C4-2B (cell line): ENCODE measurements around the gene B3GLCT.

Experiments
- H3K27ac ChIP-seq: fragments of 450-650 bp; 2 replicates; pipeline ENCODE4 v1.5.1; 2017
- CTCF ChIP-seq: fragments of 450-650 bp; conservative IDR thresholded peaks from 2 replicates; pipeline ENCODE4 v1.5.1; 2017; ENCODE audit warnings: mild to moderate bottlenecking
- ZFX ChIP-seq: fragments of 450-650 bp; IDR thresholded peaks from 2 replicates; pipeline ENCODE4 v1.6.1; 2017

The B3GLCT gene

GRCh38 chr13:31367410-31367809 is 167.6 kb downstream of the B3GLCT start:
- H3K27ac ChIP-seq = no peak overlapping the region
- TF ChIP-seq ZFX (no peak), CTCF (no peak)

GRCh38 chr13:31369213-31369612 is 169.4 kb downstream of the B3GLCT start:
- H3K27ac ChIP-seq = no peak overlapping the region
- TF ChIP-seq ZFX = no peak
- TF ChIP-seq CTCF = no peak

GRCh38 chr13:31372454-31372853 is 172.7 kb downstream of the B3GLCT start:
- no peak for TF ChIP-seq ZFX
- TF ChIP-seq CTCF = no peak
- no peak overlapping the region for H3K27ac ChIP-seq

DNA sequence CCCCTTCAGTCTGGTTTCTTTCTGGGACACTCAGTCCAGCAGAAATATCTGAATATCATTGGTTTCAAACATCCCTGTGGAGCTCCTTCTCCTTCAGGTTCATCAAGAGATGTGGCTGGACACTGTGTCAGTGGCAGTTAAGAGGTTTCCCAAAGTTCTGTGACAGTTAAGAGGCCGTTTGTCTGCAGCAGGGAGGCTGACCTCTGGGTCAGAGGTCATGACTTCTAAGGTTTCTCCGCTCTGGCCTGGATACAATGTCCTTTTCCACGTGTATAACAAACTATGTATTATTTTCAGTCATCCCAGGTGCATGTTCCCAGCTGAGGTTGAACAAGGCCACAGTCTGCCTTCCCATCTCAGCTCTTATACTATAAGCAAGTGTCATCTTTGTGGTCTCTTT is 174.9 kb downstream of the B3GLCT start:
- TF ChIP-seq CTCF (no peak), ZFX (no peak)
- no peak overlapping the region for H3K27ac ChIP-seq

DNA sequence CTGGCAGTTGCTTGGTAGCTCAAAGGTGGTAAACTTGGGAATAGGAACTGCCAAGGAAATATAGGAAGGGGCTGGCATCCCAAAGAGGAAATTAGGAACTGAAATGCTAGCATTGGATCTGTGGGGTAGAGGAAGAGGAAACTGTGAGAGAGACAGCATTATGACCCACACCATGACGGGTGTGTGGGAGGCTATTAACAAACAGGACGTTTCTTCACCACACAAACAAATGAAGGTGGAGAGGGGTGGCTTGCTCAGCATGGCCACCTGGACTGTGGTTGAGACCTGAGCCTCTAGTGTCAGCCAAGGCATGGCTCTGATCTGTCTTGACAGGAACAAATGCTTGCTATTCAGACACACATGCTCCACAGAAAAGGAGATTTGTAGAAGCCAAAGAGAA is 178.2 kb downstream of the B3GLCT start:
- TF ChIP-seq ZFX (no peak), CTCF (no peak)

DNA sequence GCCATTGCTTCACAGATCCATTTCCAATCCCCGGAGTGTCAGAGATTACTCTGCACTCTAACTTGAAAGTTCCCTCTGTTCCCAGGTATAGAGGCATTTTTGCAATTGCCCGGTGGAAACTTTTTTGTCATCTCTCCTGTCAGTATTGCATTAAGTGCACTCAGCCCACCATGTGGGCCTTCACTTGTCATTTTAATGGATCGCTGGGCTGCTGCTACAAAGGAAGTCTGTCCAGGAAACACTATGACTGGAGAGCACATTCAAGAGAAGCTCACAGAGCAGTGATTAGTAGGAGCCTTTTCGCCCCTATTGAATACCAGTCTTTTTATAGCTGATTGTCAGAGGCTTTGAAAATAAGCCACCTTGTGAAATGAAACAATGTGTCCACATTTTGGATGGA is 180.9 kb downstream of the B3GLCT start:
- TF ChIP-seq ZFX = no peak
- TF ChIP-seq CTCF = no peak
- H3K27ac ChIP-seq = no peak overlapping the region

More for the DNA sequence above, 178.2 kb downstream of the B3GLCT start:
- no peak overlapping the region for H3K27ac ChIP-seq
